Measurements from ENCODE around the gene GOLGA6L10. TPM values are rescaled to one million over a fixed set of nuclear protein-coding genes. Genes with fewer than 3 reads are reported as not detected.

The GOLGA6L10 gene
- polyA plus RNA-seq, 1 donor: 1.3 TPM

- DNase-seq: no peak
These were observed 50.8 kb downstream of the GOLGA6L10 start for GRCh38 chr15:82298520-82298919.

DNA sequence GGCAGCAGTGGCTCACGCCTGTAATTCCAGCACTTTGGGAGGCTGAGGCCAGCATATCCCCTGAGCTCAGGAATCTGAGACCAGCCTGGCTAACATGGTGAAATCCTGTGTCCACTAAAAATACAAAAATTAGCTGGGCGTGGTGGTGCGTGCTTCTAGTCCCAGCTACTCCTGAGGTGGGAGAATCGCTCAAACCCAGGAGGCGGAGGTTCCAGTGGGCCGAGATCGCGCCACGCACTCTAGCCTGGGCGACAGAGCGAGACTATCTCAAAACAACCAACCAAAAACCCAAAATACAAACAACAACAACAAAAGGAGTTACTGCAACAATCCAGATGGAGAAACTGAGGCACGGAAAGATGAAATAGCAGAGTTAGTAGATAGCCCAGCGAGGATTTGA lies 51.2 kb downstream of the GOLGA6L10 start:
- DNase-seq: no peak

DNA sequence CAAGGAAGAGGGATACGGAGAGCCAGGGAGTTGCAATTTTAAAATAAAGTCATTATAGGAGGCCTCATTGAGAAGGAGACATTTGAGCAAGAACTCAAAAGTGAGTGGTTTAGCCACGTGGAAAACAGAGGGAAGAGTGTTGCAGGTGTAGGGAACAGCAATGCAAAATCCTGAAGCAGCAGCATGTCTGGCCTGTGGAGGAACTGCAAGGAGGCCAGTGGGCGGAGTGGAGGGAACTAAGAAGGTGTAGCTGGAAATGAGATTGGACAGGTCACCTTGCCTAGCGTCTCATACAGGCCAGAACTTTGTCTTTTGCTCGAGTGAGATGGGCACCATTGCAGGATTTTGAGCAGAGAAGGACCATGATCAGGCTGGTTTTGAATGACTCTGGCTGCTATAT lies 51.7 kb downstream of the GOLGA6L10 start:
- DNase-seq: no peak

DNA sequence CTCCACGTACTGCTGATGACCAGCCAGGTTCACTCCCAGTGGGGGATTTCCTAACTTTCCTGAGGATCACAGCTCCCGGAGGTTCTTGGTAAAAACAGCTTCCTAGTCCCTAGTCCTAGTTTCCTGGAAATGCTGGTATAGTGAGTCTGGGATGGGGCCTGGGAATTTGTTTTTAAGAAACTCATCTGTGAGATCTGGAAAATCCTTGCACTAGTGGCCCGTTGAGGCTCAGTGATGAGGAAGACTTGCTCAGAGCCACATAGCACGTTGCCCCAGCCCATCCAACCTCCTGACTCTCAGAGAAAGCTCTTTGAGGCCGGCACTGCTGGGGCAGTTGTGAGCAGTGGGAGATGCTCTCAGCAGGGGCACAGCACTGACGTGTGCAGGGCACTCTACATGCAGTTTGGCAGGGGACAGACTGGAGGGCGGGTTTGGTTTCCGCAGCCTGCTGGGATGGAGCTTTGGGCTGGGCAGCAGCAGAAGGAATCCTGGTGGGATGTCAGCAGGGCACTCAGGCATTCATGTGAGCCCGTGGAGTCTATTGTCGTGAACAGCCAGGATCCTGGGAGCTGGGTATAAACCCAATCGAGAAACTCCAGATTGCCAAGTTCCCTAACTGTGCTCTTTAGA lies 55.1 kb downstream of the GOLGA6L10 start:
- no peak for DNase-seq

DNA sequence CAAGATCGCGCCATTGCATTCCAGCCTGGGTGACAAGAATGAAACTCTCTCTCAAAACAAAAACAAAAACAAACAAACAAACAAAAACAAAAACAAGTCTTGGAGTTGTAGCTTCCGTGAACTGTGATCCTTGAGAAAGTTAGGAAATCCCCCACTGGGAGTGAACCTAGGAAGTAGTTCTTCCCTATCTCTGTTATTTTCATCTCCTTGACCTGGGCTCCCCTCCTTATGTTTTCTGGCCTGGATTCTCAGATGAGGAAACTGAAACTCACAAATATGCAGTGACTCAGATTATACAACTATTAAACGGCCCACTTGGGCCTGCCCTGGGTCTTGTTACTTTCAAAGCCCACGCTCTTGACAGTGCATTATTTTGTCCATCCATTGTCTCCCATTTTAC lies 57.0 kb downstream of the GOLGA6L10 start:
- no peak for DNase-seq

Other genes starting within 250 kb of the GOLGA6L10 start
- gene EFL1, start 86.7 kb downstream of the GOLGA6L10 start, polyA plus RNA-seq (ENCODE audit: insufficient read length): 12.2 TPM
- gene SAXO2, start 86.7 kb downstream of the GOLGA6L10 start, polyA plus RNA-seq (ENCODE audit: insufficient read length): 2.6 TPM
- gene GOLGA6L9, start 80.3 kb upstream of the GOLGA6L10 start, polyA plus RNA-seq (ENCODE audit: insufficient read length): 2.7 TPM
- 2,706 TPM for gene RPS17, start 191.0 kb upstream of the GOLGA6L10 start, polyA plus RNA-seq (ENCODE audit: insufficient read length)